ENCODE measurements around the gene H2BK1.

The H2BK1 gene

DNA sequence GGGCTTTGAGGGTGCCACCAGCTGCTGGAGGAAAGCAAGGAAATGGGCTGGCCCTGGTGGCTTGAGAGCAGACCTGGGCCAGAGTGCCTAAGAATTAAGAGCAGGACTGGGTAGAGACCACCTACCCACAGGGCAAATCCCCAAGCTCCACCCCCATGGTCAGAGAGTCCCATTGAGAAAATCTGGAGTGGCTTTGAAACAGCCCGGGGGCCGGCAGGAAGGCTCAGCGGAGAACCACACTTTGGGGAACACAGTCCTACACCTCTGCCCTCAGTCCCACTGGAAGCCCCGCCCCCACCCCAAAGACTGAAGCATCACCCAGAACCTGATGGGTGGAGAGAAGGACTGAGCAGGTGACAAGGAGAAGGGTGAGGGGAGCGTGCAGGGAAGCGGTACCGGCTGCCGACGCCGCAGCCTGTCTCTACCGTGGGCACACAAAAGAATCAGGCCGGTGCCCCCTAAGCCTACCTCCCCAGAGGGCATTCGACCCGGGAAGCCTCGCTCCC lies 34.6 kb upstream of the H2BK1 start:
- no peak for DNase-seq

DNA sequence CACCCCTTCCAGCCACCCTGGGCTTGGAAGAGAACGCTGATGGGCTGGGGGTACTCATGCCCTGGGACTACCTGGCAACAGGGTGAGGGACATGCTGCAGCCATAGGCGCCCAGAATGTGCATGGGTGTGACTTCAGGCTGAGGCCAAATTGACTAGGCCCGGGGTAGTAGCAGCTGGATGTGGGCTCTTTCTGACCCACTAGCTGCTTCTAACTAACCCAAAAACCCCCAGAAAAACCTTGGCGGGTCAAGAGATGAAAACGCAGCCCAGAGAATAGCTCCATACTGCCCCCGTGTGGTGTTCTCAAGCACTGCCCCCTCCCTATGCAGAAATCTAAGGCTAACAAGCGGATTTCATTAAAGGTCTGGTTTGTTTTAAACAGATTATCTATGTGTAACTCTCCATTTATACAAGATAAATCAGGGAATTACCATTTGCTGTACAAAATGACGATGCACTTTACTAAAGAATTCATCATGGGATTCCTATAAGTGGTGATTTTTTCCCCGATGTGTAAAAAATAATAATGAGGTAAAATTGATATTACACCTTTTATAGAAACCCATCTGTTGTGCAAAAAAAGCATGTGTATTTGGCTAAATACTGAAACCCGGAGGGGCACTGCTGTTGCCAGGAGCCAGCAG lies 34.0 kb upstream of the H2BK1 start:
- DNase-seq = peak; percentile 65

DNA sequence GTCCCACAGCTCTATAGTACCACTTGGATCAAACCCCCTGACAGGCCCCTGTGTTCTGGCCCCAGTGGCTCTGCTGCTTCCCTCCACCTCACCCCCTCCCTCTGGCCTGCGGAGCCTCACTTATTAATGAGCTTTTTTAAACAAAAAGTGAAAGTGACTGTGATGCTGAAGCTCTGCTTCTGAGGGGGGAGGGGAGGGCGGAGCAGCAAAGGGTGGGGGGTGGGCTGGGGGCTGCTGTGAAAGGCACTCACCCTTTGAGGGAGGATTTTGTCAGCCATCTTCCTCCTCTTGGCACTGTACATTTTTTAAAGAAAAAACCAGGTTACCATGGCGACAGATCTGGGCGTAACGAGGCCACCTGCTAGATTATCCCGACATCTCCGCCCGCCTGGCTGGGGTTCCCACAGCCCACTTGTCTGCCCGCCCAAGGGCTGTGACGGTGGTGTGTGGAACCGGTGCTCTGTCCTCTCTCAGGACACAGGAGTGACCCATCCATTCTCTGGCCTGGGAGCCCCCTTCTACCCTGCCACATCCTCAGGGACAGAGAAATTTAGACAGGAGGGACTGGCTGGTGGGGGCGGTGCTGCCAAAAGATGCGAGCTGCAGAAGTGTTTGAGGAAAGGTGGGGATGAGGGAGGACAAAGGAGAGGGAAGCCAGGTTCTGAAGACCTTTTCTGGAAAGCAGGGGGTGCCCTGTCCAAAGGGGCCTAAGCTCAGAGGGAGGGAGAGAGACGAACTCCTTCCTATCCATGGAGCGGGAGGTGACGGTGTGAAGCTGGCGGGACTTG lies 33.3 kb upstream of the H2BK1 start:
- DNase-seq = no peak

DNA sequence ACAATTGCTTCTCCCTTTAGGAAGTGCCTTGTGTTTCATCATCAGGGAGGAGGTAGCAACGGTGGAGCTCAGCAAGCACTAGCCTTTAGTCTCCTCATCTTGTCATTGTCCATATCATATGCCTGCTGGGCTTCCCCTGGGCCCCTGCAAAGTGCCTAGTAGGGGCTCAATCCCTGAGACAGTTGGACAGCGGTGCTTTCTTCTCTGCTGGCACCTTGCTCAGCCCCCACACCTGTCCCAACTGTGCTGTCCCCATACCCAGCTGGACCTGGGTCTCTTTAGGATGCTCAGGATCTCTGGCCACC lies 32.7 kb upstream of the H2BK1 start:
- no peak for DNase-seq

DNA sequence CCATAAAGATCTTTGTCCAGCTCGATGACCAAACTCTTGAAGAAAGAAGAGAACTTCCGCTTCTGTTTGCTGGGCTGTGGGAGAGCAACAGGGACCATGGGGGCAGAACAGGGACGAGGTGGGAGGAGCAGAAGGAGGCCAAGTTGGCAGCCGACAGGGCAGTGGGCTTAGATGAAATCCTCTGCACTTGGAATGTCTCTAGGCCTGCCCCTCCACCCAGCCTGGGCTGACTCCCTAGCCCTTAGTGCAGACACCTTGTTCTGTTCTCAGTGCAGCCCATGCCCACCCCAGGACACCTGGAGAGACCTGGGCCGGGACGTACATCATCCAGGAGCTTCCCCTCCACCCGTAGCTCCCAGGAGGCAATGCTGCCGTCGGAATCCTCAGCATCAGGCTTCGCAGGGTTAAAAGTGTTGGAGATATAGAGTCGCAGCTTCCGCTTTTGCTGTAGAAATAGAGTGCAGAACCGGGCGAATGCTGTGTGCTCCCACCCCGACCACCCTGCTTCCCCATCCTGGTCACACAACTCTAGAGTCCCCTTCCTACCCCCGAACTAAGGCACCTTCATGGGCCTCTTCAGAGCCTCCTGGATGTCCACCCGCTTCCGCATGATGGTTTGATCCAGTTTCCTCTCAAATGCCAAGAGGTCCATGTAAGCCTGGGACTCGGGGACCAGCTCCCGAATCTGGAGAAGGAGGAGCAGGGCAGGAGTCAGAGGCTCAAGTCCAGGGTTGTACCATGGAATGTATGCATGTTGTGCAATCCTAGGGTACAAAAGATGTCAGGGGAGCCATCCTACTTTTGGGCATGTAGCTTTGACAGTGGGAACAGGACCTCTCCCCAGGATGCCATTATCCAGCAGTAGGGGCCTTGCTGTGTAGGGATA lies 32.1 kb upstream of the H2BK1 start:
- DNase-seq = no peak

DNA sequence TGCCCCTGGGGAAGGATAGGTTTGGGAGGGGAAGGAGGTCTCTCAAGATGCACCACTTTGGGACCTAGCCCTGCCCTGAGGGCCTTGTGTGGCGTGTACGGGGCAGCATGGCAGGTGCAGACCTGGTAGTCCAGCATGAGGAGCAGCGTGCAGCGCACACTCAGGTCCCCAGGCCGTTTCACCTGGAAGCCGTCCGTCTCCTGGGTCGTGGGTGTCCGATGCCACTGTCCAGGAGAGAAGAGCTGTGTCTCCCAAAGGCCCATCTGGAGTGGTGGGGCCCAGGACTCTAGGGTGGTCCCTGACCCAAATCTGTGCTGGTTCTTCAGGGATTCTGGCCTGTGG lies 31.4 kb upstream of the H2BK1 start:
- DNase-seq = no peak

DNA sequence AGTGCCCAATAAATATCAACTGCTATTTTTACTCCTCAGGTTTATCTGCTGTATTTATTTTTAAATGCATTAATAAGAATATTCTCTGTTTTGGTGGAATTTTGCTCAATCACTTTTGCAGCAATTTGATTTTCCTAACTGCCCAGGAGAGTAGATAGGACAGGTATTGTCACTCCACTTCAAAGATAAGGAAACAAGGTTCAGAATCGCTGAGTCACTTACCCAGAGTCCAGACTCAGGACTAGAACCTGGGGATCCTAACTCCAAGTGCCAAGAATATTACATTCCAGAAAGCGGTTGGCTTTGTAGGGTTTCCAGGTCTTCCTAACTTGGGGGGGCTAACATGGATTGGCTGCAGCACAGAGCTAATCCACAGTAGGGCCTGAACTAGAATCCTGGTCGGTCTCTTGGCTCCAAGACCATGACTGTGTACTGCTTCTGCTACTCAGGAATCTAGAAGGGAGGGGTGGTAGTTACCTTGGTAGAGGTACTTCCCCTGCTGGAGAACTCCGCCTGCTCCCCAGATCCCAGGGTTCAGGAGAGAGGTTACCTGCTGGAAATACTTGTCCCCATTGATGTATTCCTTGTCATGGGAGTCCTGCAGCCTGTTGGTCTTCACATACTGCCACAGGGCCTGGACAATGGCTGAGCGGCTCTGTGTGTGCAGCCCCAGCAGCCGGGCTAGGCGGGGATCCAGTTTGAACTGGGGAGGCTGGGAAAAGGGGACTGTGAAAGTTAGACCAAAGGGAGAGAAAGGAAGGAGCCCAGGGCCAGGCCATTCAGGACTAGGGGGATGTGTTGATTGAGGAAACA lies 30.9 kb upstream of the H2BK1 start:
- no peak for DNase-seq

DNA sequence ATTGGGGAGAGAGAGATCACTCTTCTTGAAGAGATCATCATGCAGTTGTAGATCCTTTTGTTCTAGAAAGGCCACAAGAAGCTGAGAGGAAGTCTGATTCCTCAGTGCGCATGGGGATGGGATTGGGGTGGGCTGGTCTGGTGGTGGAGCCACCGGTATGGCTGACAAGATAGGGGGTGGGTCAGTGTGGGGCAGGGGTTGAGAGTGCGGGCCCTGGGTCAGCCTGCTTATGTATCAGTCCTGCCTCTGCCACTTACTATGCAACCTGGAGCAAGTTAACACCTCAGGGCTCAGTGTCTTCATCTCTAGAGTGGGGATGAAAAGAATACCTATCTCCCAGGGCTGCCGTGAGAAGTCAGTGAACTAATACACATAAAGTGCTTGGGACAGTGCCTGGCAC lies 30.2 kb upstream of the H2BK1 start:
- DNase-seq = no peak

DNA sequence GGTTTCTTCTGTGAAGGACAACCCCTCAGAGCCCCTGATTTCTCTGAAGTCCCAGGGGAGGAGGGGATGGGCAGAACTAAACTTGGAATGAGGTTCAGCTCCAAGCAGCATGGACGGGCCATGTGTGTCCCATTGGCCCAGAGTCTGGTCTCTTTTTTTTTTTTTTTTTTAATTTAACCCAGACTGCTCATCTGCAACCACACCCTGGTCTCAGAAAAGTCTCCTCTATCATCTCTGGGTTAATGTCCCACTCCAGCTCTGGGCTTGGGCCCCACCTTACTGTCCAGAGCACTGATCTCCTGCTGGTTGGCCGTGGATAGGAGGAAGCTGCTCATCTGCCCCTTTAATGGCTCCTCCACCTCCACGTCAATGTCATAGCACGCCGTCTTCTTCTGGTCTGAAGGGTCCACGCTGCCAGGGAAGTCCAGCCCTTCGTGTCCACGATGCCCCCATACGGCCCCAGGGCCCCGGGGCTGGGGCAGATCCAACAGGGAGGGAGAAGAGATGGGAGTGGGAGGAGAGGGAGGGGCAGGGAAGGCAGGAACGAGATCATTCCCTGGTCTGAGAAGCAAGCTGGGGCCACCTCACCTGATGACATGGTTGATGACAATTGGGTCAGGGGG lies 29.7 kb upstream of the H2BK1 start:
- no peak for DNase-seq

DNA sequence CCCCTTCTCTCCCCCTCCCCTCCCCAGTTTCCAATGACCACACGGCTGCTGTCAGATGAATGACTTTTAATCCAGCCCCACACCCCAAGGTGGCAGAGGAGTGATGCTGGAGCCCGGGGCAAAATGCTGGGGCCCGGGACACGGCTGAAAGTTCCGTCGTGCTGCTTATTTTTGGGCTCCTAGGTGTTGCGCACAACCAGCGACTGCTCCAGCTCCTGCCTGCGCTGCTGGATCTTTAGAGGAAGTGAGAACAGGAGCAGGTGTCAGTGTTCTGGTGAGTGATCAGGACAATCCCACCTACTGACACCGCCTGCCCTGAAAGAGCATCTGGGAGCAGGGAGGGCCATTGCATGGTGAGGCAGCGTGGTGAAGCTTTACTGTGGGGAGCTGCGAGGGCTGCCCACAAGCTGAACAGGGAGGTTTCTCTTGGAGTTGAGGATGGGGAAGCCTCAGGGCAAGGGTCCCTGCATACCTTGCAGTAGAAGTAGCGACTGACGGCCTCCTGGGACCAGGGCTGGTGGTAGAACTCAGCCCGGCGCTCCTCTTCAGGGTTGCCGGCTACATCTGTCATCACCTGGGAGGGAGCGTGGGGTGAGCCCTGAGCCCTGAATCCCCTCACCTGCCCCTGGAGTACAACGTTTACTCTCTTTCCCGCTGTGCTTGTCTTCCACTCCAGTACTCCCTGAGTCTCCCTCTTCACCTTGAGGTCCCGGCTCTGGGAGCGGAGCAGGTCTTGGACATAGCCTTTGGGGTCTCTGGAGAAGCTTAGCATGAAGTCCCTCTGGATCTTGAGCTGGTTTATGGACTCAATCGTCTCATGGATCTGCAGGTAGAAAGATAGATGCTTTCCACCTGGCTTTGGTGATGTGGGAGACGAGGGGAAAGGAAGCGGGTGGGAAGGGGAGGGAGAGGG lies 28.9 kb upstream of the H2BK1 start:
- DNase-seq = no peak

DNA sequence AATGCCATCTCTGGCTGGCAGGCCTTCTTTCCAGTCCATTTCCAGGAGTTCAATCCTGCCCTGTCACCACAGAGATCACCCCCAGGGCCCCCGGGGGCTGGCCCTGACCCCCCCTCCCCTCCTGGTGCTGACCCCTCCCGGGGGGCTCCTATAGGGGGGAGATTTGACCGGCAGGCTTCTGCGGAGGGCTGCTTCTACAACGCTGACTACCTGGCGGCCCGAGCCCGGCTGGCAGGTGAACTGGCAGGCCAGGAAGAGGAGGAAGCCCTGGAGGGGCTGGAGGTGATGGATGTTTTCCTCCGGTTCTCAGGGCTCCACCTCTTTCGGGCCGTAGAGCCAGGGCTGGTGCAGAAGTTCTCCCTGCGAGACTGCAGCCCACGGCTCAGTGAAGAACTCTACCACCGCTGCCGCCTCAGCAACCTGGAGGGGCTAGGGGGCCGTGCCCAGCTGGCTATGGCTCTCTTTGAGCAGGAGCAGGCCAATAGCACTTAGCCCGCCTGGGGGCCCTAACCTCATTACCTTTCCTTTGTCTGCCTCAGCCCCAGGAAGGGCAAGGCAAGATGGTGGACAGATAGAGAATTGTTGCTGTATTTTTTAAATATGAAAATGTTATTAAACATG lies 28.0 kb upstream of the H2BK1 start:
- DNase-seq = no peak

DNA sequence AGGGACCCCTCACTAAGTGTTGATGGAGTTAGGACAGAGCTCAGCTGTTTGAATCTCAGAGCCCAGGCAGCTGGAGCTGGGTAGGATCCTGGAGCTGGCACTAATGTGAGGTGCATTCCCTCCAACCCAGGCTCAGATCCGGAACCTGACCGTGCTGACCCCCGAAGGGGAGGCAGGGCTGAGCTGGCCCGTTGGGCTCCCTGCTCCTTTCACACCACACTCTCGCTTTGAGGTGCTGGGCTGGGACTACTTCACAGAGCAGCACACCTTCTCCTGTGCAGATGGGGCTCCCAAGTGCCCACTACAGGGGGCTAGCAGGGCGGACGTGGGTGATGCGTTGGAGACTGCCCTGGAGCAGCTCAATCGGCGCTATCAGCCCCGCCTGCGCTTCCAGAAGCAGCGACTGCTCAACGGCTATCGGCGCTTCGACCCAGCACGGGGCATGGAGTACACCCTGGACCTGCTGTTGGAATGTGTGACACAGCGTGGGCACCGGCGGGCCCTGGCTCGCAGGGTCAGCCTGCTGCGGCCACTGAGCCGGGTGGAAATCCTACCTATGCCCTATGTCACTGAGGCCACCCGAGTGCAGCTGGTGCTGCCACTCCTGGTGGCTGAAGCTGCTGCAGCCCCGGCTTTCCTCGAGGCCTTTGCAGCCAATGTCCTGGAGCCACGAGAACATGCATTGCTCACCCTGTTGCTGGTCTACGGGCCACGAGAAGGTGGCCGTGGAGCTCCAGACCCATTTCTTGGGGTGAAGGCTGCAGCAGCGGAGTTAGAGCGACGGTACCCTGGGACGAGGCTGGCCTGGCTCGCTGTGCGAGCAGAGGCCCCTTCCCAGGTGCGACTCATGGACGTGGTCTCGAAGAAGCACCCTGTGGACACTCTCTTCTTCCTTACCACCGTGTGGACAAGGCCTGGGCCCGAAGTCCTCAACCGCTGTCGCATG lies 27.2 kb upstream of the H2BK1 start:
- DNase-seq = no peak

DNA sequence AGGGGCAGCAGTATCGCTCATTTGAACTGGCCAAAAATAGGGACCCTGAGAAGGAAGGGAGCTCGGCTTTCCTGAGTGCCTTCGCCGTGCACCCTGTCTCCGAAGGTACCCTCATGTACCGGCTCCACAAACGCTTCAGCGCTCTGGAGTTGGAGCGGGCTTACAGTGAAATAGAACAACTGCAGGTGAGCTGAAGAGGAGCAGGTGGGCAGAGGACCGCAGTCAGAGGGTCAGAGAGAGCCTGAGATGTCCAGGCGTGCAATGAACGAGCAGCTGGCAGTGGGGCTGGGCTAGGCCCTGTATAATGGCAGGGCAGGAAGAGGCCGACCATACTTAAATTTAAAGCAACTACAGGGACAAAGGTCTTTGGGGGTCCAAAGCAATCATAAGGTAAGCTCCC lies 26.1 kb upstream of the H2BK1 start:
- no peak for DNase-seq

DNA sequence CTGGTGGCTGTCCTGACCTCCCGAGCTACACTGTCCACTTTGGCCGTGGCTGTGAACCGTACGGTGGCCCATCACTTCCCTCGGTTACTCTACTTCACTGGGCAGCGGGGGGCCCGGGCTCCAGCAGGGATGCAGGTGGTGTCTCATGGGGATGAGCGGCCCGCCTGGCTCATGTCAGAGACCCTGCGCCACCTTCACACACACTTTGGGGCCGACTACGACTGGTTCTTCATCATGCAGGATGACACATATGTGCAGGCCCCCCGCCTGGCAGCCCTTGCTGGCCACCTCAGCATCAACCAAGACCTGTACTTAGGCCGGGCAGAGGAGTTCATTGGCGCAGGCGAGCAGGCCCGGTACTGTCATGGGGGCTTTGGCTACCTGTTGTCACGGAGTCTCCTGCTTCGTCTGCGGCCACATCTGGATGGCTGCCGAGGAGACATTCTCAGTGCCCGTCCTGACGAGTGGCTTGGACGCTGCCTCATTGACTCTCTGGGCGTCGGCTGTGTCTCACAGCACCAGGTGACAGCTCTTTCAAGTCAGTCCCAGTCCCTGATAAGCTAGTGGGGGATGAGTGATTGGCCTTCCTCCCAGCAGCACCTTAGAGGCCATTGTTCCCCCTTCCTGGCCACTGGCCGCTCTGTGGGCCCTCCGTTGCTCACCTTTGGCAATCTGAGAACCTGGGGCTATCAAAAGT lies 25.0 kb upstream of the H2BK1 start:
- DNase-seq = no peak

DNA sequence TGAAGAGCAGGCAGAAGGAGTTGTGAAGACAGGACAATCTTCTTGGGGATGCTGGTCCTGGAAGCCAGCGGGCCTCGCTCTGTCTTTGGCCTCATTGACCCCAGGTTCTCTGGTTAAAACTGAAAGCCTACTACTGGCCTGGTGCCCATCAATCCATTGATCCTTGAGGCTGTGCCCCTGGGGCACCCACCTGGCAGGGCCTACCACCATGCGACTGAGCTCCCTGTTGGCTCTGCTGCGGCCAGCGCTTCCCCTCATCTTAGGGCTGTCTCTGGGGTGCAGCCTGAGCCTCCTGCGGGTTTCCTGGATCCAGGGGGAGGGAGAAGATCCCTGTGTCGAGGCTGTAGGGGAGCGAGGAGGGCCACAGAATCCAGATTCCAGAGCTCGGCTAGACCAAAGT lies 23.5 kb upstream of the H2BK1 start:
- no peak for DNase-seq

DNA sequence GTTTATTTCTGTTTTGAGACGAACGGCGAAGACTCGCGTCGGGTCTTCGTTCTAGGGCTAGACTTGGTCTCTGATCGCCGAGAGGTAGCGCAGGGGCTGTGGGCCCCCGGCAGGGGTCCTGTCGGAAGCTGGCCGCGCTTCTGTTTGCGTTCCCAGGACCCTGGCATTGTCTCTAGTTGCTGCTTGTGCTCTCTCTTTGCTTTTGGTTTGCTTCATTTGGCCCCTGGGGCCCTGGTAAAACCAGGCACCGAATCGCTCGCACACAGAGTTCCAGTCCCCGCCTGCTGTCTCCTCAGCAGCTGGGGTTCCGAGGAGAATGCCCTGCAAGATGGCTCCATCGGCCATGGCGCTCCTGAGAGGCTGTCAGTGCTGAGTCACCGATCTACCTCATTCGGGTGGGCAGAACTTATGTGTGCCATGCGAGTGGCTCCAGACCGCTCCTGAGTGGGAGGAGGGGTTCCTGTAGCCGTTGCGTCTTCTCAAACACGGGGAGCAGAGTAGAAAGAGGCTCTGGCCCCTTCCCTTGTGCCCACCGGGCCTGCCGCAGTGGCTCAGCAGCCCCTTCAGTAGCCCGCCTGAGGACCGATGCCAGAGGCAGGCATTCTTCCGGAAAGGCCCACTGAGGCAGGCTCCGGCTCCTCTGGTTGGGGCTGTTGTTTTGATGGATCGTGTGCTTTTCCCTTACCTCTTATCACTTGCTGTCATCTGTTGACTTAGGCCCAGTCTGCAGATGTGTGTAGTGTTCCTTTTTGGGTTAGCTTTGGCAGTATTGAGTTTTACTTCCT lies 22.8 kb upstream of the H2BK1 start:
- peak; percentile 64 for DNase-seq

DNA sequence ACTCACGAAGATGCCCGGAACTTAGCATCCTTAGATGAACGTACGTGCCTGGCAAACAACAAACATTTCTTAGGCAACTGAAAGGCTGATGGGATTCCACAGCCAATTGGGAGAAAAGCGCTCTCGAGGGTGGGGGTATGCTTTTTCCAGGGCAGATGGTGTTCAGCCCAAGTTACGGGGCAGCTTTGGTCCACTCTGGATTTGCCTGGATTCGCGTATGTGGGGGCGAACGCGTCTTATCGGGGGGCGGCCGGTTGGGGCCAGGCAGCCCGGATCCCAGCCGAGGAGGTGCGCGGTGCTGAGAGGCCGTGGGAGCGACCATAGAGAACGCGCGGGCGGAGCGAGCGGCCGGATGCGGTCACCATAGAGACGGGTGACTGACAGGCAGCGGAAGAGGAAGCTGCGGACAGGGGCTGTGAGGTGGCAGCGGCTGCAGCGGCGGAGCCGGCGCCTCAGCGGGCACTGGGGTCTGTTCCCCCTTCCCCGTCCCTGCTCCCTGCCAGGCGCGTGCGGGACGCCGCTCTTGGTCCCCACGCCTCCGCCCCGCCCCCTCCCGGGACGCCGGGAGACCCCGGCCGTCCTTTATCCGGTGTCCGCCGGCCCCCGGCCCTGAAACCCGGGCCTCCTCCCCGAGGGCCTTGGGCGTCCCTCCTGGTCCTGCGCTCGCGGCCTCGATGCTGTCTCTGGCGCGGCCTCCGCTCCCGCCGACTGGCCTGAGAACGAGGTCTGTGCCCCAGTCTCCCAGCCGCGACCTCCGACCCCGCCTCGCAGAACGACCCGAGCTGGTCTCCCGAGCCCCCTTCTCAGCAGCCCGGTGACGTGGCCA lies 22.0 kb upstream of the H2BK1 start, which contains the start of gene CHPF2:
TSS of gene CHPF2 (plus strand) at position 393 of the 826 bp plus-strand sequence. CDS start 1,529 bp downstream, outside the sequence.
- DNase-seq = peak; percentile 94

All from femur (tissue), 1 donor.